Frontal cortex (tissue), 4 donors: ENCODE measurements around the gene CCKAR. TPM values are rescaled to one million over a fixed set of nuclear protein-coding genes. Genes with fewer than 3 reads are reported as not detected.
"Not testable (repeated sequence)": the region's sequence is repeated elsewhere in the genome, so short reads cannot be mapped to it uniquely, and the experiment has no call there.

Experiments used
- DNase-seq, 2 donors: peaks; one replicate each; pipeline ENCODE4 v3.0.0; 2012; ENCODE audit warnings: low spot score in 2 of 2
- FAIRE-seq: peaks from 2 replicates; lab custom pipeline; 2012; peaks lifted over from hg19 to GRCh38; lab: Jason Lieb, UNC
- total RNA-seq: library from RNA; depleted of rRNA; stranded (reverse); fragments of >200 nt; gene quantifications from one replicate; pipeline ENCODE4 v1.2.3, GENCODE V29; 2014
- donor health status: control.
- donor health status: control.
- donor health status: control.

CCKAR gene, protein sequence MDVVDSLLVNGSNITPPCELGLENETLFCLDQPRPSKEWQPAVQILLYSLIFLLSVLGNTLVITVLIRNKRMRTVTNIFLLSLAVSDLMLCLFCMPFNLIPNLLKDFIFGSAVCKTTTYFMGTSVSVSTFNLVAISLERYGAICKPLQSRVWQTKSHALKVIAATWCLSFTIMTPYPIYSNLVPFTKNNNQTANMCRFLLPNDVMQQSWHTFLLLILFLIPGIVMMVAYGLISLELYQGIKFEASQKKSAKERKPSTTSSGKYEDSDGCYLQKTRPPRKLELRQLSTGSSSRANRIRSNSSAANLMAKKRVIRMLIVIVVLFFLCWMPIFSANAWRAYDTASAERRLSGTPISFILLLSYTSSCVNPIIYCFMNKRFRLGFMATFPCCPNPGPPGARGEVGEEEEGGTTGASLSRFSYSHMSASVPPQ
- not detected for total RNA-seq

DNA sequence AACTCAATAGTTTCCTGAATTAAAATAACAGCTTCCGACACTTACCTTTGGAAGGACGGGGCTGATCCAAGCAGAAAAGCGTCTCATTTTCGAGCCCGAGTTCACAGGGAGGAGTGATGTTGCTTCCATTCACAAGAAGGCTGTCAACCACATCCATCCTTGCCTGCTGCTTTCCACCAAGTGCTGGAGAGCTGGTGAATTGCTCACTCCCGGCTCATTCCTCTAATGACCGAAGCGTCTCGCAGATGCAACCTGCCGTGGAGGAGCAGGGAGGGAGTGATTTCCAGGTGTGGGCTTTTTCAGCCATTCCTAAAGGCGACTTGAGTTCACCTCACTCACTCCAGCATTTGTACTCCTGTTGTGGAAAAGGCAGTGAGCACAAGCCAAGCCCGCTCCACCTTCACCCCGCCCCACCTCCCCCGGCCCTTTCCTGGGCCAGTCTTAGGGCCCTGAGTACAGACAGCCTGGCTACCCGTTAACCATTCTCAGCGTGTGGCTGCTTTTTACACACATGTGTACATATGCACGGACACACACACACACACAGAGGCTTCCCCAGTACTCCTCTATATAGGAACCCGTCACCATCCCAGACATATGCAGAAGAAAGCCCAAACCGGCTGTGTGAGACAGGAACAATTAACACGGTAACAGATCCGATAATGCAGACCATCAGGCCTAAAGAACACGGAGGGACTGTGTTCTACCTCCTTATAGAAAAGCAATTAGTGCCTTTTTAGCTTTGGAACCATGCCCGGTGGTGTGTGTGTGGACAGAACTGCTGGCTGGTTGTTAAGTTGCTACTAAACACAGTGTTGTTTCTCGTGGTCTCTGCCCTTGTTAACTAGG lies at the start of gene CCKAR:
Gene CCKAR (minus strand): TSS at position 374 of the 849 bp plus-strand sequence. CDS start 217 bp downstream, at position 157.
- FAIRE-seq = no peak

DNA sequence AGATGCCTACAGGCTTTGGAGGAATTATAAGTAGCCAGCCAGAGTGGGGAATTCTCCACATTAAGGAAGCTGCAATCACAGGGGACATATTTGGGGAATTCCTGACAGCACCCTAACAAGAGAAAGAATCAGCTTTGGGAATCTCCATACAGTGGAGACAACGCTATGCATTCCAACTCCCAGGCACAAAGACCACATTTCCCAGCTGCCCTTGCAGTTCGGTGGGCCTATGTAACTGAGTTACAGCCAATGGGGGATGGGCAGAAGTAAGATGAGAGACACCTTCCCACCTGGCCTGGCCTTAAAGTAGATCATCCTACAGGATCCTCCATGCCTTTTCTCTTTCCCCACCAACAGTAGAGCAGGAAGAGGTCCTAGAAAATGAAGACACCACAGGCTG lies 43.4 kb upstream of the CCKAR start:
- no peak for DNase-seq

More for the DNA sequence above, at the start of gene CCKAR:
- DNase-seq = no peak

DNA sequence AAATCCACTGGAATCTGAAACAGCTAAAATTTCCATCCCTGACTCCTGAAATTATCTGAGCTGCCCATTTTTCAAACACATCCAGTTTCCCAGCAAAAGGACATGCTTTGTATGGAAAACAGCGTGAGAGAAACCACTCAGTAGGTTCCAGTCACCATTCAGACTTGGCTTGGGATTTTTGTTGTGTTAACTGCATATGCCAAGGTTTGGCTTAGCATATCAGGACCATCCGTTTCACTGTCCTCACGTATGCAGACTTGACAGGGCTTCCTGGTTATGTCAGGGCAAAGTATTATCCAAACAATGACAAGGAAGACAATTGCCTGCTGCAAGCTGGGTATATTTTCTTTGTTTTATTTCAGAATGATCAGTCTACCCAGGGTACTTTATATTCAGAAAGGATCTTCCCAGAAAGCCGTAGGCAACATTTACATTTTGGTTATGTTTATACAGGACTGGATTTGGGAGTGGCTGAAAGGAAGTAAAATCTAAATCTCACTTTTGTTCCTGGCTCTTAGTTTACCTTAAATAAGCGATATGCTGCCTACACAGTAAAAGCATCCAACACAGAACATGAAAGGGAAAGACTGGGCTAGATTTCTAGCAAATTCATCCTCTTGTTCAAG lies 41.3 kb upstream of the CCKAR start:
- DNase-seq (no peak), FAIRE-seq (no peak)

More for the DNA sequence above, 43.4 kb upstream of the CCKAR start:
- FAIRE-seq = no peak

DNA sequence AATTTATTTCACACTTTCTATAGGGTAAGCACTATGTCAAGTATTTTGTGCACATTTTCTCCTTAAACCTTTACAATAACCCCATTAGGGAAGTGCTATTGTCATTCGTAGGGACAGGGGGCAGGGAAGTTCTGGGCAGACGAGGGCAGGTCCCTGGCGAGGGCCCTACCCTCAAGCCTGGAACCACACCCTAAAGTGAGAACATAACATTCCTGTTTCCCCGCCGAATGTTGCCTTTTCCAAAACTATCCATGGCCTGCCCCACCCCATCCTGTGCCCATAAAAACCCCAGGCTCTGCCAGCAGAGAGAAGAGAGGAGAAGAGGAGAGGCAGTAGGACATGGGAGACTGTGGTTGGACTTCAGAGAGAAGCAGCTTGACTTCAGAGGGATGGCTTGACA lies 39.8 kb upstream of the CCKAR start:
- DNase-seq (no peak), FAIRE-seq (no peak)

DNA sequence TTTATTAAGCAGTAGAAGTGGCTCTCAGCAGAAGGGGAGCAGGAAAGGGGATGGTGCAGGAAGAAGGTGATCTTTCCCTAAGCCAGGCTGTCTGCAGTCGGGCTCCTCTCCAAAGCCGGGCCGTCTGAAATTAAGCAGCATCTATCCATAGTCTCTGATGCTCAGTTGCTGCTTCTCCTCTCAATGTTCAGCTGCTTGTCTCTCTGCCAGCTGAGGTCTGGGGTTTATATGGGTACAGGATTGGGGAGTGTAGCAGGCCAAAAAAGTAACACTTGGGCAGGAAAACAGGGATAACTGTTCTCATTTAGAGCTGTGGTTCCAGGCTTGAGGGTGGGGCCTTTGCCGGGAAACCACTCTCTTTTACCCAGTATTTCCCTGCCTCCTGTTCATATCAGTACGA lies 39.2 kb upstream of the CCKAR start:
- FAIRE-seq = no peak

DNA sequence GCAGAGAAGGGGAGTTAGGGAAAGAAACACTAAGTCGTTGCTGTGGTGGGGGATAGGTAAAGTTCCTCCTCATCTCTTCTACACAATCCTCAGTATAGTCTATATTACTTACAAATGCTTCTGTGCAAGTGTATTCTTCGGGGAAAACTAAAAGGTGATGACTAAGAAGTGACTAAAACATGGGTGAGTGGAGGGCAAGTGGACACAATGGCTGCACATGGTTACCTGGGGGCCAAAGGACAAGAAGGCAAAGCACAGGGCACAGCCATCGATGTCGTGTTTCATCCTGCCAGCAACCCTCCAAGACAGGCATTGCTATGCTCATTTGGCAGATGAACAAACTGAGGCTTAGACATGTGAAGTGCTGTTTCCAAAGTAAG lies 35.5 kb upstream of the CCKAR start:
- no peak for FAIRE-seq
- no peak for DNase-seq

More for the DNA sequence above, 39.2 kb upstream of the CCKAR start:
- no peak for DNase-seq

DNA sequence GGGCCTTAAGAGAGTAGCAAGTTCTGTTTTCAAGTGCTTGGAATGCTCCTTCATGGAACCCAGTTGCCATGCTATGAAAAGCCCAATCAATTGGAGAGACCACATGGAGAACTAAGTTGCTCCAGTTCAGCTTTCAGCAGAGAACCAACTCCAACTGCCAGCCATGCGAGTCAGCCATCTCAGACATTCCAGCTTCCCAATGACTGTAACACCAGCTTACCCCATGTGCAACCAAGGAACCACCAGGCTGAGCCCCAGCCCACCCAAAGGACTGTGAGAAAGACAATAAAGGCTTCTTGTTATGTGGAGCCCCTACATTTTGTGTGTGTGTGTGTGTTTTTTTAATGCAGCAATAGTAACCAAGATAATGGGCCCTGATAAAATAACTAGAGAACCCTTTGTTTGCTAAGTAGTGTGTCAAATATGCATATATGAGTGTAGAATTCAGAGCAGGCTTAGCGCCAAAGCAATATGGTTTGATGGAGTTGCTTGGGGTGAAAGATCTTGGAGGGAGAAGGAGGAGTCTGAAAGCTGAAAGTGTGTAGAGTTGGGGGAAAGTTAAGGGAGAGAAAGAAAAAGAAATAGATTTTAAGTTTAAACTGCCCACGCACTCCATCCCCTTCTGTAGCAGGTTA lies 35.0 kb upstream of the CCKAR start:
- FAIRE-seq = no peak

DNA sequence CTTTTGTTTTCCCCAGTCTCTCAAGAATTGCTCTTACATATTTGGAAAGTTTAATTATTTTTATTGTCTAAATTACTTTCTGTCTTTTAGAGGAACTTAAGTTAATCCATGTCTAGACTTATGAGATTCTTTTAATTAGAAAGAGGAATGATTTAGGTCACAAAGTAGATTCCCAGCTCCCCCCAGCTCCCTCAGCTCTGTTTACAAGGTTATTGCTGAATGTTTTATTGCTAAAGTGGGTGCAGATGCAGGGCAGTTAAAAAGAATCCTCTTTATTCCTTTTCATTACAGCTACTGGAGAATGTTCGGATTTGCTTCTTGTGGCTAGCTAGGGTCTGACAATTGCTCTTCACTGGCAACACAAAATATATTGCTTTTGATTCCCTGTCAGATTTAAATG lies 33.7 kb upstream of the CCKAR start:
- DNase-seq (no peak), FAIRE-seq (no peak)

More for the DNA sequence above, 35.0 kb upstream of the CCKAR start:
- DNase-seq = no peak

DNA sequence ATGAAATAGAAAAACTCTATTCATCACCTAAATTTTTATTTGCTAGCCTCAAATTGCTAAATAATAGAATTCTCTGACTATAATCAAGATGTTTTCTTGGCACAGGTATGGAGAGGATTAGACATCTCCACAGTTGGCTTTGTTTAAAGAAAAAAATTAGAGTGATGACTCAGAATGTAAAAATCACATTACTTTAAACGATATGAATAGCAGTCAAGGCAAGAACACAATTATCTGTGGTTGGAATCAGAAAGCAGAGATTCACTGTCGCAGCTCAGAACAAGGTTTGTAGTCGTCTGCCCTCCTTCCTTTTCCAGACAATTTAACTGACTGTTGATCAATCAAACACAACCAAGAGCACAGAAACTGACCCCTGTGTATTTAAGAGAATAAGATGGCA lies 32.2 kb upstream of the CCKAR start:
- DNase-seq (no peak), FAIRE-seq (no peak)

DNA sequence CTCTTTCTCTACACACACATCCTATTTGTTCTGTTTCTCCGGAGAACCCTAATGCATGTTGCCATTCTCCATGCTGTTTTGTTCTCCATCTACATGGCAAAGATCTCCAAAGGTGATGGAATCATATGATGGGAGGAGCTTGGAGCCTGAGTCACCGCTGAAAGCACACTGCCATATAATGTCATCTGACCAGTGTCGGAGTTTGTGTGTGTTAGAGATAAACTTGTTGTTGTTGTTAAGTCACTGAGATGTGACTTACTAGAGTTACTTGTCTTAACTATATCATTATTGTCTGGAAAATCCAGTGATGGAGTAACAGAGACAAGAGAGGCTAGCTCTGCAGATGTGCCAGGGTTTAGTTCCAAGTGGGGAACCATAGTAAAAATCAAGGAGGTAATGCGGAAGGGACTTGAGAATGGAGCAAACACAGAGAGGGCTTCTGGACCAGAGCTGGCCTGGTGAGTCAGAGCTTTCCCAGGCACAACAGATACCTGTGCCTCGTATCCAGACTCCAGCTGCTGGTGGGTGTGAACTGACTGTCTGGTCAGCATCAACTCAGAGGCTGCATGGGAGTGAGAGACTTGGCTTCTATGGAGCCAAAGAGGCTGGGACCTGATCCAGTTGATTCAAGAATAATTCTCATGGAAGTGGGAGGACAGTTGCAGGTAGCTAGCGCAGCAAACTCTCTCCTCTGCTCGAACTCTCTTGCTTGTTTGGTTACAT lies 30.6 kb upstream of the CCKAR start:
- FAIRE-seq (no peak), DNase-seq (no peak)

DNA sequence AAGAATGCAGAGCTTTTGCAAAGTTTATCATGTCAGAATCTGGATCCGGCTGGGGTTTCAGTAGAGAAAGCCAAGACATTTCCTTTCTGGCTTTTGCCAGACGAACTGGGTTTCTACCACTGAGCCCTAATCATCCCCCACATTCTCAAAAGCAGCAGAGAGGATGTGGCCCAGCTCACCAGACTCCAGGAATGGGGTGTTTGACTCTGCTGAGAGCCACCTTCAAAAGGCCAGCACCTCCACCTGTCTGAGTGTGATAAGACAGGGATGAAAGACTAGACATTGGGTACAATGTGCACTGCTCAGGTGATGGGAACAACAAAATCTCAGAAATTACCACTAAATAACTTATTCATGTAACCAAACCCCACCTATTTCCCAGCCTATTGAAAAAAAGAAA lies 25.7 kb upstream of the CCKAR start:
- FAIRE-seq = no peak
- DNase-seq = no peak

DNA sequence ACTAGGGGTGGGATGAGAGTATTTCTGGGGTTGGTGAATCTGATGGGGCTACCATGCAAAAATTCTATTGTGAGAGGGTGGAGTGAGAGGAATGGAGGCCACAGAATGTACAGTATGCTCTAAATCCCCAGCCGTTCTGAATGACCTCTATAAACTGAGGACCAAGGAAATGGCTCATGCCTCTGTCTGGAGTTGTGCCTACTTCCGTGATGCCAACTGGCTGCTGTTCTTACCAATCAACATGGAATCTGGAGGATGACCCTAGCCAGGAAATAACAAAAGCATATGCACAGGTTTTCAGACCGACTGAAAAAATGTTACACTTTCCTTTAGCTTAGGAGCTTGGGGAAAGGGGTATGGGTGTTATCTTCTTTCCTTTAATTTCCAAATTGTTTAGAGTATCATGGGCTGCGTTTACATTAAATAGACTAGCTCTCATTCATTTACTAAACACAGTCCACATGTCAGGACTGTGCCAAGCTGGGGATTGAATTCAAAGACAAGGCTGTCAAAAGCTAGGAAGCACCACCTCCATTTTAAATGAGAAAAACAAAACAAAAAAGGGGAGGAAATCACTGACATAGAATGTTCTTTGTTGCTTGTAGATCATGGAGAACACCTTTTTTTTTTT lies 20.2 kb upstream of the CCKAR start:
- DNase-seq = no peak
- no peak for FAIRE-seq

DNA sequence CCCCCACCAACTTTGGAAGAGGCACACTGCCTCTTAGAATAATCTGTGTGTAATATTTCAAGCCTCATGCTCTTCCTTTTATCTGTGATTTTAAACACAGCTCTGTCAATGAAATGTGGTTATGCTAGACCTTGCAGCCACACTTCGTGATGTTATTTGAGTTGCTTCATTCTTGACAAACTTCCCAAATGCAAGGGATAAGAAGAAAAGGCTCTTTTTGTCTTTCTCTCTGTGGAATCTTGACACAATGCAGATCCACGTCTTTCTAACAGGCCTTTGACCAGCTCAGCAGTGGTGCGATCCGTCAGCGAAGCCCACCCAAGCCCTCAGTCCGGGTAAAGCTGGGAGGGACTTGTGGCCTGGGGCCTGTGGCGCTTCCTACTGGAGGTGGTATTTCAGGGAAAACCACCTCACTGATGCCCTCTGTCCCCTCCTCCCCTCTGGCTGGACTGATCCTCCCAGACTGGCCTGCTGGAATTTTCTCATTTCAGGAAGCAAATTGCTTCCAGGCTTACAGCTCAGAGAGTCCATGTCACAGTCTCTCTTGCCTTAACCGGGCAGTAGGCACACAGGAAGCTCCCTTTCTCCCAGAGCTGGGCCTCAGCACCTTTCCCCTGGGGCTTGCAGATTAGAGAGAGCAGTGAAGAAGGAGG lies 19.5 kb upstream of the CCKAR start:
- FAIRE-seq (no peak), DNase-seq (no peak)

DNA sequence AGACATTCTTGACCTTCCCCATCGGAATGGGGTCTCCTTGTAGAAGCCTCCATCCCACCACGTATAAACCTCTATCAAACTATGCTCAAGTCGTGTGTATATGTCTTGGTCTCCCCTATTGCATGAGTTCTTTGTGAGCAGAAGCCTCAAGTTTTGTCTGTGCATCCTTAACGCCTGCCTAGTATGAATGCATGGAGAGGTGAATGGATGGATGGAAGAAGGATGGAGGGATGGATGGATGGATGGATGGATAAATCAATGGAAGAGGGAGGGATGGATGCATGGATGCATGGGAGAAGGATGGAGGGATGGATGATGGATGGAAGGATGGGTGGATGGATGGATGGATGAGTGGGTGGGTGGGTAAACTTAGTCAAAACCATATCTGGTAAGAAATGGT lies 17.0 kb upstream of the CCKAR start:
- FAIRE-seq = no peak
- DNase-seq = no peak

DNA sequence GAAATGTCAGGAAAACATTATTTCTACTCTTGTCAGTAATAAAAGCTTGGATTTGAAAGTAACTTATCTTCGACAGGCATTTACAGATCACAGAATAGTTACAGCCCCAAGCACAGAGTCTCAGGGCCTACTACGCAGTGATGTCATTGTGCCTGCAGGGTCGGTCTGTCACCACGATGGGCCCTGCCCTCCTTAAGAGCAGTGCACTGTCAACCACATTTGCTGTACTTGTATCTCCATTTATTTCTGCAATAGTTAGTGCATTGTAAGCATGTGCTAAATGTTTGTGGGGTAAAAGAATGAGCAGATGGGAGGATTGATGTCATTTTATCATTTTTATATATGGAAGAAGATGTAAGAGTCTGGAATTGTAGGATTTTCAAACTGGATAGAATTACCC lies 13.6 kb upstream of the CCKAR start:
- DNase-seq (no peak), FAIRE-seq (no peak)

DNA sequence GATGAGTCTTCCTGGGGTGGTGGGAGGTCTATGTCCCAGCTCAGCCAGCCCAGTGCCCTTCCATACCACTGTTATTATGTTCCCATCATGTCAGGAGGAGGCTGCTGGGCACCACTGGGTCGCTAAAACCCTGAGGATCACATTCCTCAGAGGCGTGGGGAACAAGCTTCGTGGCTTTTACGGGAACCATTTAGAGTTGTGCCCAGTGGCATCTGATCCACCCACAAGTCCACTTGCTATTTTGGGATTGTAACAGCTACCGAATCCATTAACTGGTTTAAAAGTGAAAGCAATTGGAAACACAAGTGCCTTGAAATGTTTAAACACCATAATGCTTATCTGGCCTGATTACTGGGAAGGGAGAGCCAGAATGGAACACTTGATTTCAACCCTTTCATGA lies 13.1 kb upstream of the CCKAR start:
- DNase-seq (no peak), FAIRE-seq (no peak)

DNA sequence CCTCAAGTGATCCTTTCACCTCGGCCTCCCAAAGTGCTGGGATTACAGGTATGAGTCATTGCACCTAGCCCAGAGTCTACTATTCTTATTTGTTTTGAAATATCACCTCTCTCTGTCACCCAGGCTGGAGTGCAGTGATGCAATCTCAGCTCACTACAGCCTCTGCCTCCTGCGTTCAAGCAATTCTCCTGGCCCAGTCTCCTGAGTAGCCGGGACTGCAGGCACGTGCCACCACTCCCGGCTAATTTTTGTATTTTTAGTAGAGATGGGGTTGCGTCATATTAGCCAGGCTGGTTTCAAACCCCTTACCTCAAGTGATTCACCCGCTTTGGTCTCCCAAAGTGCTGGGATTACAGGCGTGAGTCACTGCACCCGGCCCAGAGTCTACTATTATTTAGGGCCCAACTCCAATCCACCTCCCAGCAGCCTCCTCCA lies 10.3 kb upstream of the CCKAR start:
- FAIRE-seq, DNase-seq: not testable (repeated sequence)

DNA sequence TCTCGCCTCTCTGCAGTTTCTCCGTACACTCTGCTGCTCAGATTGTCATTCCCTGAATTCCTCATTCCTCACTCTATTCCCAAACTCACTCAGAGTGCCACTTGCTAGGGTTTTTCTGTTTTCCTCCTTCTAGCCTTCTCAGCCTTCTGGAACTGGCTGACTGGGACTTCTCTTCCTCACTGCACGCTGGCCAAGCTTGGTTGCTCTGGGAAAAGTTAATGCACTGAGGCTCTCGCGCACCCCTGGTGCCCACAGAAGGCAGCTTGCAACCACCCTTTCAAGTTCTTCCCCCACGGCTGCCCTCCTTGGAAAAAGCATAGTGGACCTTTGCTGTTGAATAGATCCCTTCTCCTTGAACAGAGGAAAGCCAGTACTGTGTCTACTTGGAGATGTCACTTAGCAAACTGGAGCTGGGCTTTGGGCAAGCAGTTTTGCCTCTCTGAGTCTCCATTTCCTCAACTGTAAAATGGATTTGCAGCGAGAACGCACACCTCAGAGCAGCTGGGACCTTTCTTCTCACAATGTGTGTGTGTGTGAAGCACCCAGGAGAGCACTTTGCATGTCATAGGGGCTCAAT lies 6.0 kb upstream of the CCKAR start:
- no peak for DNase-seq
- FAIRE-seq = no peak
